Ectodermal cell (in vitro differentiated cells): ENCODE measurements around the gene ICE1.
"Not testable (repeated sequence)": the region's sequence is repeated elsewhere in the genome, so short reads cannot be mapped to it uniquely, and the experiment has no call there.

Experiments
- H3K27ac ChIP-seq: 2 replicates; pipeline ENCODE4 v1.7.0; 2013; ENCODE audit warnings: mild to moderate bottlenecking, low read depth, low read length; ENCODE audit not compliant: insufficient read depth, poor library complexity, severe bottlenecking
- H3K27me3 ChIP-seq: 2 replicates; pipeline ENCODE4 v1.7.0; 2013; ENCODE audit warnings: mild to moderate bottlenecking, low read length; ENCODE audit not compliant: insufficient read depth, control insufficient read depth, poor library complexity, severe bottlenecking
- H3K36me3 ChIP-seq: one replicate; pipeline ENCODE4 v1.7.0; 2013; ENCODE audit warnings: low read length; ENCODE audit not compliant: control insufficient read depth, insufficient read depth
- H3K4me1 ChIP-seq: one replicate; pipeline ENCODE4 v1.7.0; 2013; ENCODE audit warnings: low read length; ENCODE audit not compliant: control insufficient read depth, insufficient read depth
- H3K4me3 ChIP-seq: 2 replicates; pipeline ENCODE4 v1.7.0; 2013; ENCODE audit warnings: low read depth, low read length, control low read depth; ENCODE audit not compliant: insufficient read depth
- H3K9me3 ChIP-seq: 2 replicates; pipeline ENCODE4 v1.7.0; 2013; ENCODE audit warnings: mild to moderate bottlenecking, low read length, moderate library complexity; ENCODE audit not compliant: control insufficient read depth
- WGBS, 2 experiments: methylation state at CpG; one replicate each; pipeline ENCODE4 v1.1.7; 2013; ENCODE audit warnings: missing lambda C conversion rate in 2 of 2; 5-methylcytosine and 5-hydroxymethylcytosine counted together

Gene ICE1

DNA sequence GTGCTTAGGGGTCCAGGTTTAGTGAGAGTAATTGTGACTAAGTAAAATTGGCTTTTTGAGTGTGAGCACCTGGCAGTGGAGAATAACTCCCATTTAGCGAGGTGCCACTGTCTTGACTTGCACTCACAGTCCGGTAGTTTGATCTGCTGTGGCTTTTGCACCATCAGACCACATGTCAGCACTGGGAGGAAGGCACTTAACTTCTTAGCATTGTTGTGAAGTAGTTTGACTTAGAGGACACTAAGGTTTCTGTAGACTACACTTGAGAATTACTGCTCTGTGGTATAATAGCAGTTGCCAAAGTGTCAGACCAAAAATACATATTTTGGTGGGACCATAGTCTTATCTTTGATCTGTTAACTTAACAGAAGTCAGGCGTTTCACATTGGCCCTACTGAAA lies 63.6 kb downstream of the ICE1 start:
- H3K27ac ChIP-seq, result no peak overlapping the region
- no peaks in the 10 kb centered on the region for H3K4me1 ChIP-seq
- 94 to 96% methylated on average over 3 of the region's 3 CpGs for WGBS, 2 experiments
- H3K9me3 ChIP-seq, result no peaks in the 10 kb centered on the region
- H3K36me3 ChIP-seq, result no peaks in the 10 kb centered on the region
- no peak overlapping the region for H3K4me3 ChIP-seq
- H3K27me3 ChIP-seq, result no peaks in the 10 kb centered on the region

- Histone ChIP-seq H3K27ac (no peak overlapping the region), H3K4me1 (no peaks in the 10 kb centered on the region), H3K4me3 (no peak overlapping the region), H3K9me3 (no peaks in the 10 kb centered on the region), H3K27me3 (no peaks in the 10 kb centered on the region), H3K36me3 (no peaks in the 10 kb centered on the region)
- WGBS, 2 experiments, result 91 to 92% methylated on average over 3 of the region's 3 CpGs
Measured at GRCh38 chr5:5487585-5488360, 65.3 kb downstream of the ICE1 start.

DNA sequence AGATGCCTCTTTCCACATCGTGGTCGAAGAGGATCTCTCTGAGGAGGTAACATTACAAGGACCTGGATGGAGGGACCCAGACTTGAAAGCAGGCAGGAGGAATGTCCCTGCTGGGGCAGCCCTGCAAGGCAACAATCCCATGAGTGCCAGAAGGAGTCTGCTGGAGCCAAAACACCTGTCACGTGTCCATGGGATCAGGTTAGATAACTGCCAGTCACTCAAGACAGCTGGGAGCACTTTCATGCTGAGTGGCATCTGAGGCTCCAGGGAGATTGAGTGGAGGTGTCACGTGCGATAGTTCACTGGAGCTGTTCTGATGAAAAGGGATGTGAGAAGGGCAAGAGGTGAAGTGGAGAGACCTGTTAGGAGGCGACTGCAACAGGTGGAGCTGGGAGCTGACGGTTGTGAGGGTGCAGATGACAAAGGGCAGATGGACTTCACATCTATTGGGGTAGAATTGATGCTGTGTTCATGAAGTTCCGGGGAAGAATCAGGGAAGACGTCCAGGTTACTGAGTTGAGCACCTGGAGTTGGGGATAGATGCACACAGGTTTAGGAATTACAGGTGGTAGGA lies 68.4 kb downstream of the ICE1 start:
- no peak overlapping the region for H3K27ac ChIP-seq
- H3K4me3 ChIP-seq, result no peak overlapping the region
- H3K4me1 ChIP-seq, result no peaks in the 10 kb centered on the region
- H3K9me3 ChIP-seq, result no peaks in the 10 kb centered on the region
- 92% methylated on average over 9 of the region's 9 CpGs for WGBS, 2 experiments
- H3K36me3 ChIP-seq, result no peaks in the 10 kb centered on the region
- no peaks in the 10 kb centered on the region for H3K27me3 ChIP-seq

DNA sequence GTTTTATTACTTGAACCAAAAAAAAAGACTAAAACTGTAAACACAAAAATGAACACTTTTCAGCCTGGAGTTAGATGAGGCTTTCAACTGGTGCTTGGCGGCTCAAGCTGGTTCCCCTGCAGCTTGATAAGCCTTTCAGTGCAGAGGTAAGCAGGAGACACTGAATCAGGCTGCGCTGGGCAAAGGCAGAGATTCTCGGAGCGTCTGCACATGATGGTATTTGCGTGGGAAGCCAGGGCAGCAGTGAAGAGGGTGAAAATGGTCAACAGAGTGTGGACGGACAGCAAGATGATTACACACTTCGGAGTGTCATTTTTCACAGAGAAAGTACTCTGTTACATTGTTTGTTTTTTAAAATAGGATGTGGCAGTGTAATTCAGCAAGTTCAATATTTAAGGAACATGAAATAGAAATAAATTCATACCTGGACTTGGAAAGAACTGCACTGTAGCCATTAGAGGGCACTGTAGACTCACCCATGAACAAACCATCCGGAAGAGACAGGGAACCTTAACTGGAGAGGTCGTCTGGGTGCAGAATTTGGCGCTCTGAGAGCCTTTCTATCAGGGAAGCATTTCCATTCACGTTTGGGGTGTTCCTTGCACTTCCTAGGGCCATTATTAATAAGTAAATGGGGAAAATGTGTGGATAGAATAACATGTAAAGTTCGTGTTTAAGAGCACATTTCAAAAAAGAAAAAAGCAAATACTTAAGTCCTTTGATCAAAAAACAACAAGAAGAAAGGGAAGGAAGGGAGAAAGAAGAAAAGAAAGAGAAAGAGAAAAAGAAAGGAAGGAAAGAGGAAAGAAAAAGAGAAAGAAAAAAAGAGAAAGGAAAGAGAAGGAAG lies 69.8 kb downstream of the ICE1 start:
- WGBS, 2 experiments, result 53 to 56% methylated on average over 11 of the region's 12 CpGs
- Histone ChIP-seq H3K4me3 (no peak overlapping the region), H3K27ac (no peak overlapping the region), H3K27me3 (no peaks in the 10 kb centered on the region), H3K36me3 (no peaks in the 10 kb centered on the region), H3K9me3 (no peaks in the 10 kb centered on the region), H3K4me1 (no peaks in the 10 kb centered on the region)

GRCh38 chr5:5492934-5493271 lies 70.4 kb downstream of the ICE1 start:
- H3K9me3 ChIP-seq, H3K4me1 ChIP-seq, H3K36me3 ChIP-seq, H3K4me3 ChIP-seq, H3K27me3 ChIP-seq, H3K27ac ChIP-seq: not testable (repeated sequence)
- 100% methylated on average over 2 of the region's 2 CpGs for WGBS, 2 experiments

GRCh38 chr5:5494489-5495402 lies 72.3 kb downstream of the ICE1 start:
- Histone ChIP-seq H3K4me1 (no peaks in the 10 kb centered on the region), H3K27ac (no peak overlapping the region), H3K27me3 (no peaks in the 10 kb centered on the region), H3K4me3 (no peak overlapping the region), H3K9me3 (no peaks in the 10 kb centered on the region), H3K36me3 (no peaks in the 10 kb centered on the region)
- whole genome bisulfite sequencing, 2 experiments, result 52% methylated on average over 59 to 62 of the region's 62 CpGs

- H3K36me3 ChIP-seq, result no peaks in the 10 kb centered on the region
Measured at GRCh38 chr5:5497152-5497788, 74.8 kb downstream of the ICE1 start.

DNA sequence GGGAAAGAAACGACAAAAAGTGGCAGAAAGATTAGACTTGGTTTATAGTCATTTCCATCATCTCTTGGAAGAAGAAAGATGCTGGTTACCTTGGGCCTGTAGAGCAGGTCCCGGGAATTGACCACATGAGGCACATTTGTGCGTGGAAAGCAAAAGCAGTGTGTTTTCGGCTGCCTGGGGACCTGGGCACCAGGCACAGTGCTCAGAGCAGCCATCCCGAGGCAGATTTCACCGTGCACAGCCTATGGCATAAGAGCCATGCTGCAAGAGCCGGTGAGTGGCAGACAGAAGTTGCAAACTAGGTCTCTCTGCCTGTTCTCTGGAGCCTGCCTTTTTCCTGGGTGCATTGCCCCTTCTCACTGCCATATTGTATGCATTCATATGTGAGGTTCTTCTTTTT lies 77.0 kb downstream of the ICE1 start:
- Histone ChIP-seq H3K27ac (no peak overlapping the region), H3K27me3 (no peaks in the 10 kb centered on the region), H3K36me3 (no peaks in the 10 kb centered on the region), H3K4me1 (no peaks in the 10 kb centered on the region), H3K4me3 (no peak overlapping the region), H3K9me3 (no peaks in the 10 kb centered on the region)
- 91 to 94% methylated on average over 7 of the region's 7 CpGs for WGBS, 2 experiments

More at GRCh38 chr5:5497152-5497788, 74.8 kb downstream of the ICE1 start:
- 37 to 38% methylated on average over 13 of the region's 13 CpGs for WGBS, 2 experiments
- H3K4me1 ChIP-seq, result no peaks in the 10 kb centered on the region
- no peaks in the 10 kb centered on the region for H3K9me3 ChIP-seq
- H3K4me3 ChIP-seq, result no peak overlapping the region
- no peak overlapping the region for H3K27ac ChIP-seq
- no peaks in the 10 kb centered on the region for H3K27me3 ChIP-seq

DNA sequence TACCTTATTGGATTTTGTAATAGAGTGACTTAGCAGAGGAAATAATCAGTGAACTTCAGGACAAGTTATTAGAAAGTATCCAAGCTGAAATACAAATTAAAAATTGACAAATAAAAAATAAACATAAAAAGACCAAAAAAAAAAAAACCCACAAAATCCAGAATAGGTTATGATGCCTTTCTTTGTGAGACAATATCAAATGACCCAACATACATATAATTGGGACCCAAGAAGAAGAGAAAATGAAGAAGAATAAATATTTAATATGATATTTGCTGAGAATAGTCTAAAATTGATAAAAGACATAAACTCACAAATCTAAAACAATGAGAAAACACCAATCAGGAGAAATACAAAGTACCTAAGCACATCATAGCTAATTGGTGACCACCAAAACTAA lies 81.8 kb downstream of the ICE1 start:
- no peaks in the 10 kb centered on the region for H3K9me3 ChIP-seq
- H3K27ac ChIP-seq, result no peak overlapping the region
- no peaks in the 10 kb centered on the region for H3K27me3 ChIP-seq
- no peak overlapping the region for H3K4me3 ChIP-seq
- H3K4me1 ChIP-seq, result no peaks in the 10 kb centered on the region
- no peaks in the 10 kb centered on the region for H3K36me3 ChIP-seq
